ENCODE results near the gene ADGRG2.
"Not testable (repeated sequence)": the region's sequence is repeated elsewhere in the genome, so short reads cannot be mapped to it uniquely, and the experiment has no call there.

The ADGRG2 gene

DNA sequence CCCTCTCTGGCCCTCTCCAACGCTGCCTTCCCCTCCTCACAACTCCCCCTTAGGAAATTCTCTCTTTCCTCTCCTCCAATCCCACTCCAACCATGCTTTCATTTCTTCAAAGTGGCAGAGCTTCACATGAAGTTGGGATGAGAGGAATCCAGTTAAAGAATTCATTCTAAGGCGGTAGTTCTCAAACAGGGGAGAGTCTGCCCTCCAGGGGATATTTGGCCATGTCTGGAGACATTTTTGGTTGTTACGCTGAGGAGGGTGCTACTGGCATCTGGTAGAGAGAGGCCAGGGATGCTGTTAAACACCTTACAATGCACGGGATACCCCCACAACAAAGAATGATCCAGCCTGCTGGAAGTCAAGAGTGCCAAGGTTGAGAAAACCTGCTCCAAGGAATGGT, 97.9 kb downstream of the ADGRG2 start:
- Histone ChIP-seq H4K20me1 (ENCODE audit: insufficient read depth, low read length) (no peaks in the 10 kb centered on the region), H3K9ac (ENCODE audit: low read depth, low read length) (no peak overlapping the region), H3K4me3 (ENCODE audit: low read depth in 1 of 2, low read length in 2 of 2) (no peak overlapping the region), H3K36me3 (ENCODE audit: insufficient read depth, low read length) (no peaks in the 10 kb centered on the region), H3K9me3 (ENCODE audit: insufficient read depth, low read length, severe bottlenecking) (no peaks in the 10 kb centered on the region), H3K4me2 (ENCODE audit: insufficient read depth, low read length) (no peak overlapping the region), H3K27me3 (ENCODE audit: insufficient read depth, low read length, poor library complexity) (no peaks in the 10 kb centered on the region), H2AFZ (ENCODE audit: low read depth, low read length) (no peak overlapping the region), H3K27ac (ENCODE audit: low read length) (no peak overlapping the region), H3K4me1 (ENCODE audit: insufficient read depth, low read length) (no peaks in the 10 kb centered on the region), H3K79me2 (ENCODE audit: insufficient read depth, low read length) (no peaks in the 10 kb centered on the region)
- DNase-seq (no peak), ATAC-seq (ENCODE audit: insufficient read depth, low read depth) (no peak)
- TF ChIP-seq, protein P1, sequence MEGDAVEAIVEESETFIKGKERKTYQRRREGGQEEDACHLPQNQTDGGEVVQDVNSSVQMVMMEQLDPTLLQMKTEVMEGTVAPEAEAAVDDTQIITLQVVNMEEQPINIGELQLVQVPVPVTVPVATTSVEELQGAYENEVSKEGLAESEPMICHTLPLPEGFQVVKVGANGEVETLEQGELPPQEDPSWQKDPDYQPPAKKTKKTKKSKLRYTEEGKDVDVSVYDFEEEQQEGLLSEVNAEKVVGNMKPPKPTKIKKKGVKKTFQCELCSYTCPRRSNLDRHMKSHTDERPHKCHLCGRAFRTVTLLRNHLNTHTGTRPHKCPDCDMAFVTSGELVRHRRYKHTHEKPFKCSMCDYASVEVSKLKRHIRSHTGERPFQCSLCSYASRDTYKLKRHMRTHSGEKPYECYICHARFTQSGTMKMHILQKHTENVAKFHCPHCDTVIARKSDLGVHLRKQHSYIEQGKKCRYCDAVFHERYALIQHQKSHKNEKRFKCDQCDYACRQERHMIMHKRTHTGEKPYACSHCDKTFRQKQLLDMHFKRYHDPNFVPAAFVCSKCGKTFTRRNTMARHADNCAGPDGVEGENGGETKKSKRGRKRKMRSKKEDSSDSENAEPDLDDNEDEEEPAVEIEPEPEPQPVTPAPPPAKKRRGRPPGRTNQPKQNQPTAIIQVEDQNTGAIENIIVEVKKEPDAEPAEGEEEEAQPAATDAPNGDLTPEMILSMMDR (IDR thresholded peaks at IDR 0.05; ENCODE audit: borderline replicate concordance, extremely low read depth, low read length, poor library complexity, severe bottlenecking) = no peak

DNA sequence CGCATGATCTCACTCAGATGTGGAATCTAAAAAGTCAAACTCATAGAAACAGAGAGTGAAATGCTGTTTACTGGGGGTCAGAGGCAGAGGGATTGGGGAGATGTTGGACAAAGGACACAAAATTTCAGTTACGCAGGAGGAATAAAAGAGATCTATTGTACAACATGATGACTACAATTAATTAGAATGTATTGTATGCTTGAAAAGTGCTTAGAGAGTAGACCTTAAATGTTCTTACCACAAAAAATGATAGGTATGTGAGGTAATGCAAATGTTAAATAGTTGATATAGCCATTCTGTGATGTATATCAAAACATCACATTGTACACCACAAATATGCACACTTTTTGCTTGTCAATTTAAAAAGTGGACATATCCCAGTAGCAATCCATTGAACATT, 102.3 kb downstream of the ADGRG2 start:
- Histone ChIP-seq H3K4me2 (ENCODE audit: insufficient read depth, low read length) (no peak overlapping the region), H3K27ac (ENCODE audit: low read length) (no peak overlapping the region), H4K20me1 (ENCODE audit: insufficient read depth, low read length) (no peaks in the 10 kb centered on the region), H2AFZ (ENCODE audit: low read depth, low read length) (no peak overlapping the region), H3K9me3 (ENCODE audit: insufficient read depth, low read length, severe bottlenecking) (no peaks in the 10 kb centered on the region), H3K9ac (ENCODE audit: low read depth, low read length) (no peak overlapping the region), H3K27me3 (ENCODE audit: insufficient read depth, low read length, poor library complexity) (no peaks in the 10 kb centered on the region), H3K4me1 (ENCODE audit: insufficient read depth, low read length) (no peaks in the 10 kb centered on the region), H3K36me3 (ENCODE audit: insufficient read depth, low read length) (no peaks in the 10 kb centered on the region), H3K4me3 (ENCODE audit: low read depth in 1 of 2, low read length in 2 of 2) (no peak overlapping the region), H3K79me2 (ENCODE audit: insufficient read depth, low read length) (no peaks in the 10 kb centered on the region)
- no peak for DNase-seq
- TF ChIP-seq EZH2 (IDR thresholded peaks at IDR 0.05; ENCODE audit: borderline replicate concordance, low read depth, low read length, severe bottlenecking) = no peak
- TF ChIP-seq, protein P1 (IDR thresholded peaks at IDR 0.05; ENCODE audit: borderline replicate concordance, extremely low read depth, low read length, poor library complexity, severe bottlenecking) = no peak
- ATAC-seq (ENCODE audit: insufficient read depth, low read depth) = no peak

DNA sequence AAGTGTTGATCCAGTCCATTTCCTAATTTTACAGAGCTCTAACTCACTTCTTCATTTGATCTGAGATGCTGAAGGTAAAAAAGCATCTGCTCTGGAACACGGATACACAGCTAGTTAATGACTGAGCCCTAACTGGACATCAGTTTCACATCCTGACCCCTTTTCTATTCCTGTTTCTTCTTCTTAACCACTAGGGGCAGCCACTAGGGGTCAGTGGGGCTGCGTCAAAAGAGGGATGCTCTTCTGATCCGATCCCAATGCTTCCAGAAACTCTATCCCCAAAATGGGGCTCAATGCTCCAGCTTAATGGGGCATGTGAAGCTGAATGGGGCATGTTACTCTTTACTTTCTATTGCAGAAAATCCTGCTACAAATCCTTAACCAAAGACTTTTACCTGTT, 105.0 kb downstream of the ADGRG2 start:
- Histone ChIP-seq H3K9ac (ENCODE audit: low read depth, low read length) (no peak overlapping the region), H3K27ac (ENCODE audit: low read length) (no peak overlapping the region), H3K36me3 (ENCODE audit: insufficient read depth, low read length) (no peaks in the 10 kb centered on the region), H4K20me1 (ENCODE audit: insufficient read depth, low read length) (no peaks in the 10 kb centered on the region), H3K27me3 (ENCODE audit: insufficient read depth, low read length, poor library complexity) (no peaks in the 10 kb centered on the region), H3K9me3 (ENCODE audit: insufficient read depth, low read length, severe bottlenecking) (no peaks in the 10 kb centered on the region), H3K4me2 (ENCODE audit: insufficient read depth, low read length) (no peak overlapping the region), H3K4me1 (ENCODE audit: insufficient read depth, low read length) (no peaks in the 10 kb centered on the region), H3K4me3 (ENCODE audit: low read depth in 1 of 2, low read length in 2 of 2) (no peak overlapping the region), H3K79me2 (ENCODE audit: insufficient read depth, low read length) (no peaks in the 10 kb centered on the region), H2AFZ (ENCODE audit: low read depth, low read length) (no peak overlapping the region)
- ATAC-seq (ENCODE audit: insufficient read depth, low read depth) (no peak), DNase-seq (no peak)
- TF ChIP-seq, protein P1 (IDR thresholded peaks at IDR 0.05; ENCODE audit: borderline replicate concordance, extremely low read depth, low read length, poor library complexity, severe bottlenecking) = peak; percentile 32
- no peak for TF ChIP-seq EZH2 (IDR thresholded peaks at IDR 0.05; ENCODE audit: borderline replicate concordance, low read depth, low read length, severe bottlenecking)

DNA sequence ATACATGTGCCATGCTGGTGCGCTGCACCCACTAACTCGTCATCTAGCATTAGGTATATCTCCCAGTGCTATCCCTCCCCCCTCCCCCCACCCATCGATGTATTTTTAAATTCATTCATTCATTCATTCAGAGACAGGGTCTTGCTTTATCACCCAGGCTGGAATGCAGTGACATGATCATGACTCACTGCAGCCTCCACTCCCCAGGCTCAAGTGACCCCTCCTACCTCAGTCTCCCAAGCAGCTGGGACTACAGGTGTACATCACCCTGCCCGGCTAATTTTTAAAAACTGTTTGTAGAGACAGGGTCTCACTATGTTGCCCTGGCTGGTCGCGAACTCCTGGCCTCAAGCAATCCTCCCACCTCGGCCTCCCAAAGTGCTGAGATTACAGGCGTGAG, 105.7 kb downstream of the ADGRG2 start:
- not testable (repeated sequence) for H3K4me2 ChIP-seq (ENCODE audit: insufficient read depth, low read length); H3K9me3 ChIP-seq (ENCODE audit: insufficient read depth, low read length, severe bottlenecking); H4K20me1 ChIP-seq (ENCODE audit: insufficient read depth, low read length); DNase-seq; H3K4me1 ChIP-seq (ENCODE audit: insufficient read depth, low read length); H3K79me2 ChIP-seq (ENCODE audit: insufficient read depth, low read length); H2AFZ ChIP-seq (ENCODE audit: low read depth, low read length); H3K27ac ChIP-seq (ENCODE audit: low read length); H3K9ac ChIP-seq (ENCODE audit: low read depth, low read length); H3K36me3 ChIP-seq (ENCODE audit: insufficient read depth, low read length); H3K27me3 ChIP-seq (ENCODE audit: insufficient read depth, low read length, poor library complexity); ATAC-seq (ENCODE audit: insufficient read depth, low read depth); H3K4me3 ChIP-seq (ENCODE audit: low read depth in 1 of 2, low read length in 2 of 2)
